ENCODE measurements around the gene IP6K2. TPM values are rescaled to one million over a fixed set of nuclear protein-coding genes. Genes with fewer than 3 reads are reported as not detected.

Gene IP6K2
- total and polyA plus RNA-seq, 8 donors: 58.6 to 231 (median 210) TPM

DNA sequence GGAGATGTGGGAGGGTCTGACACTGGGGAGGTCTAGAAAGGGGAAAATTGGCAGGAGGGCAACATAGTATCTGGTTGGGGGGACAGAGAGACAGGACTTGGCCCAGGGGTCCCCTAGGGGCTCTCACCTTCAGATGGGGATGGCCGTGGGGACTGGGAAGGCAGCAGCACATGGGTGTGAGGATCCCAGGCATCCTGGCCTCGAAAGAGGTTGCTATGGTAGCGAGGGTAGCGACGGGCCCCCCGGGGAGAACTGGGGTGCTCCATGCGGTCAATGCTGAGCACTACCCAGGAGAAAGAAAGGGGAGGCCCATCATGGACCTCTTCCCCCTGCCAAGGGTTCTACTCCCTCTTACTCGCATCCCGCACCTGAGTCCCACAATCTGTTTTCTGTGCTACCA, 69.3 kb downstream of the IP6K2 start:
- H3K27ac ChIP-seq: no peak overlapping the region
- TF ChIP-seq, protein P1, sequence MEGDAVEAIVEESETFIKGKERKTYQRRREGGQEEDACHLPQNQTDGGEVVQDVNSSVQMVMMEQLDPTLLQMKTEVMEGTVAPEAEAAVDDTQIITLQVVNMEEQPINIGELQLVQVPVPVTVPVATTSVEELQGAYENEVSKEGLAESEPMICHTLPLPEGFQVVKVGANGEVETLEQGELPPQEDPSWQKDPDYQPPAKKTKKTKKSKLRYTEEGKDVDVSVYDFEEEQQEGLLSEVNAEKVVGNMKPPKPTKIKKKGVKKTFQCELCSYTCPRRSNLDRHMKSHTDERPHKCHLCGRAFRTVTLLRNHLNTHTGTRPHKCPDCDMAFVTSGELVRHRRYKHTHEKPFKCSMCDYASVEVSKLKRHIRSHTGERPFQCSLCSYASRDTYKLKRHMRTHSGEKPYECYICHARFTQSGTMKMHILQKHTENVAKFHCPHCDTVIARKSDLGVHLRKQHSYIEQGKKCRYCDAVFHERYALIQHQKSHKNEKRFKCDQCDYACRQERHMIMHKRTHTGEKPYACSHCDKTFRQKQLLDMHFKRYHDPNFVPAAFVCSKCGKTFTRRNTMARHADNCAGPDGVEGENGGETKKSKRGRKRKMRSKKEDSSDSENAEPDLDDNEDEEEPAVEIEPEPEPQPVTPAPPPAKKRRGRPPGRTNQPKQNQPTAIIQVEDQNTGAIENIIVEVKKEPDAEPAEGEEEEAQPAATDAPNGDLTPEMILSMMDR (IDR thresholded peaks at IDR 0.05): no peak
- no peaks in the 10 kb centered on the region for H3K9me3 ChIP-seq
- ATAC-seq (no peak), DNase-seq (no peak)
- H3K4me1 ChIP-seq: no peaks in the 10 kb centered on the region
- no peaks in the 10 kb centered on the region for H3K36me3 ChIP-seq
- intact Hi-C loops (cut with DNase I): no loop called here
- H3K27me3 ChIP-seq: no peaks in the 10 kb centered on the region
- no peak overlapping the region for H3K4me3 ChIP-seq

DNA sequence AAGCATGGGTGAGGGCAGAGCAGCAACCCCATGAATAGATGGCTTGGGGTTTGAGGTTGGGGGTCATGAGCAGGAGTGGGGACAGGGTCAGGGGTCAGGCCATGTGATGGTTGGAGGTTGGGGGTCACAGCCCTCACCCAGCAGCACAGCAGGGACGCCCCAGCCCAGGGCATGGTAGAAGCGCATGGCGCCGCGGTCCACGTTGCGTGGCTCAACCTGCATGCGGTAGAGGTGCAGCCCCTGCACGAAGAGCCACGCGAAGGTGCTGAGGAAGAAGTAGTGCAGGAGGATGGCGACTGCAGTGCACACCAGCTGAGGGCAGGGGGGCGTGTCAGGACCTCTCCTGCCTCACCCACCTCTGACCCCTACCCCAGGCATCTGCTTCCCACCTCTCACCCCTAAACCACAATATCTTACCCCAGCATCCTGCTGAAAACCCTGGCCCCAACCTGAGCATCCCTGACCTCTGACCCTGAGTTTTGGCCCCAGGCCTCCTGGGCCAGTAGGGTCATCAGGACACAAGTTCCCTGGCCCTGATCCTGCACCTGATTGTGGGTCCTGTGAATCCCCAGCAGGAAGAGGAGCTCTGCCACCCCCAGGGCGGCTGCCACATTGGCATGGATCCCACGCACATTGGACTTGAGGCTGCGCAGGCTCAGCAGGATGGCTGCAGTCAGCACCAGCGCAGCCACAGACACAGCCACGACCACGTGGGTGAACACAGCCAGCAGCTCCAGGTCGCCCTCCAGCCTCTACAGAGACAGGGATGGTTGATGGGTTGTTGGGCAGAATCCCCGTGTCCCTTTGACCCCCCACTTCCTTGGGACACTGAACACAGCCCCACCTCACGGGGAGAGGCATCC, 71.9 kb downstream of the IP6K2 start:
- no peaks in the 10 kb centered on the region for H3K9me3 ChIP-seq
- H3K4me1 ChIP-seq: no peaks in the 10 kb centered on the region
- TF ChIP-seq, protein P1 (IDR thresholded peaks at IDR 0.05): no peak
- ATAC-seq (no peak), DNase-seq (no peak)
- H3K4me3 ChIP-seq: no peak overlapping the region
- no peaks in the 10 kb centered on the region for H3K27me3 ChIP-seq
- H3K27ac ChIP-seq: no peak overlapping the region
- intact Hi-C loops (cut with DNase I): no loop called here
- H3K36me3 ChIP-seq: no peaks in the 10 kb centered on the region

DNA sequence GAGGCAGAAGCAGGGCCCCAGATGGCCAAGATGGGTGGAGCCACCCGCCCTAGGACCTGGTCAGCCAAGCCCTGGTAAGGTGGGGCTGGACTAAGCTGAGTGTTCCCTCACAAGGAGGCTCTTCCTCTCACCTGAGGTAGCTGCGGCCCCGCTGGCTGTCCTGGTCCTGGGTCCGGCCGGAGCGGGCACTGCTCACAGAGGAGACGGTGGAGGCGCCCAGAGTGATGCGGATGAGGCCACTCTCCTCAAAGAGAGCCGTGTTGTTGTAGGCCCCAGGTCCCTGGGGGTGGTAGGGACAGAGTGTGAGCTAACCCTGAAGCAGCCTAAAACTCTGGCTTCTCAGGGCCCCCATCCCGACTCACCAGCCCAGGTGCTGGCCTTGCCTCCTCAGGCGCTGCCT, 74.4 kb downstream of the IP6K2 start:
- no peaks in the 10 kb centered on the region for H3K36me3 ChIP-seq
- no peaks in the 10 kb centered on the region for H3K4me1 ChIP-seq
- H3K27me3 ChIP-seq: no peaks in the 10 kb centered on the region
- TF ChIP-seq, protein P1 (IDR thresholded peaks at IDR 0.05): no peak
- no peak for DNase-seq
- intact Hi-C loops (cut with DNase I): no loop called here
- H3K4me3 ChIP-seq: no peak overlapping the region
- H3K9me3 ChIP-seq: no peaks in the 10 kb centered on the region
- no peak overlapping the region for H3K27ac ChIP-seq
- no peak for ATAC-seq

DNA sequence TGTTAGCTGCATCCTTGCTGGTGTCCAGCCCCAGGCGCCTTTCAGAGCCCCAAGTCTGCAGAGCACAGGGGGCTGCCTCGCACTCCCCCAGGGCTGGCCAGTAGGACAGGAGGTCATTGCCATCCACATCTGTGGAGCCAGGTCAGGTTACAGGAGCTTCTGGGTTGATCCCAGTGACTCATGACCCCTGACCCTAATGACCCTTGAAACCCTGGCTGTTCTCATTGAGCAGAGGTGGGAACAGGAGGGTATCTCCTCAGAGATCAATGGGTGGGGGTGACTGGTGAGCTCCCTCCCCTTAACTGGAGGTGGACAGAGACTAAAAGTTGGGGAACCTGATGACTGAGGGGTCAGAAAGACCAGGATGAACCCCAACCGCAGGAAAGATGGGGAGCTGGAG, 75.6 kb downstream of the IP6K2 start:
- Histone ChIP-seq H3K4me3 (no peak overlapping the region), H3K27ac (no peak overlapping the region), H3K27me3 (no peaks in the 10 kb centered on the region), H3K4me1 (peaks cover 2% of the 10 kb centered on the region in 2 donors), H3K9me3 (no peaks in the 10 kb centered on the region), H3K36me3 (no peaks in the 10 kb centered on the region)
- no peak for DNase-seq
- TF ChIP-seq, protein P1 (IDR thresholded peaks at IDR 0.05): no peak
- no peak for ATAC-seq
- intact Hi-C loops (cut with DNase I): no loop called here

DNA sequence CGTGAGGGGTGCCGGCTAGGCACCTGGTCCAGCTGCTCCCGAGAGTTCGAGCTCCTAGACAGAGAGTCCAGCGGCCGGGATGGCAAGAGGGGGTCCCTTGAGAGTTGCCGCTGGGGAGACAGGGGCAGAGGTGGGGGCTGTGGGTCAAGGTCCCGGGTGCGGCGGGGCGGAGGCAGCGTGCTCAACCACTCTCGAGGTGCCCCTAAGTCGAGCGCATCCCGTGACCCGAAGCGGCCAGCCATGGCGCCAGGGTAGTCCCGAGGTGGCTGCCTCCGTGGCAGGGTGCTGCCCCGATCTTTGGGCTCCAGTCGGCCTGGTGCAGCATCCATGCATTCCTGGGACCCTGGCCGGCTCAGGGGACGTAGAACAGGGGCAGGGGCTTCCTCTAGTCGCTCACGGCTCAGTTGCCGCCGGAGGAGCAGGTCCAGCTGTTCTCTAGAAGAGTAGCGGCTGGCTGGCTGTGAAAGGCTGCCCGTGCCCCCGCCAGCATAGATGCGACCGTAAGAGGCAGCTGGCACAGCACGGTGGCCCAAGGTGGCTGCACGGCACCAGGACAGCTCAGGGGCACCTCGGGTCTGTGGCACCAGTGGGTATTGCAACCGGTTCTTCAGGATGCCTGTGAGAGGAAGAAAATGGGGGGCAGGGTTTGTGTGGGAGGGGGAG, 76.9 kb downstream of the IP6K2 start:
- intact Hi-C loops (cut with DNase I): no loop called here
- H3K9me3 ChIP-seq: no peaks in the 10 kb centered on the region
- ATAC-seq (no peak), DNase-seq (peak in 1 of 4 donors; percentile 76)
- no peak overlapping the region for H3K4me3 ChIP-seq
- no peaks in the 10 kb centered on the region for H3K27me3 ChIP-seq
- TF ChIP-seq, protein P1 (IDR thresholded peaks at IDR 0.05): no peak
- H3K4me1 ChIP-seq: peaks cover 8 to 10% of the 10 kb centered on the region in 2 donors
- H3K36me3 ChIP-seq: no peaks in the 10 kb centered on the region
- no peak overlapping the region for H3K27ac ChIP-seq
